Right lobe of liver (tissue), 6 donors: ENCODE results near the gene GCK. TPM values are rescaled to one million over a fixed set of nuclear protein-coding genes. Genes with fewer than 3 reads are reported as not detected.
"Not testable (repeated sequence)": the region's sequence is repeated elsewhere in the genome, so short reads cannot be mapped to it uniquely, and the experiment has no call there.

Source experiments
- ATAC-seq, 4 donors: fragments of 200-7000 bp; cut with Tn5 transposase; one replicate each; pipeline ENCODE4 v1.9.1; 2020; ENCODE audit warnings: mild to moderate bottlenecking in 4 of 4, moderate library complexity in 4 of 4
- DNase-seq, 3 donors: peaks; one replicate each; pipeline ENCODE4 v3.0.0-alpha.2; 2020
- H3K27ac ChIP-seq, 3 donors: fragments of 200-600 bp; one replicate each; pipeline ENCODE4 v1.8.0; 2022
- H3K27me3 ChIP-seq, 2 donors: fragments of 200-600 bp; one replicate each; pipeline ENCODE4 v1.8.0; 2022
- H3K36me3 ChIP-seq, 4 donors: fragments of 200-600 bp; sonication (generic) in 1 of 4; one replicate each; pipeline versions ENCODE4 v1.5.1 to v1.8.0; 2017 to 2022; ENCODE audit warnings: control low read depth in 1 of 4
- H3K4me1 ChIP-seq, 4 donors: fragments of 200-600 bp; sonication (generic) in 1 of 4; one replicate each; pipeline versions ENCODE4 v1.5.1 to v1.8.0; 2017 to 2022; ENCODE audit warnings: control low read depth in 1 of 4
- H3K4me3 ChIP-seq, 3 donors: fragments of 200-600 bp; one replicate each; pipeline ENCODE4 v1.8.0; 2022
- H3K9me3 ChIP-seq, 4 donors: fragments of 200-600 bp; sonication (generic) in 1 of 4; one replicate each; pipeline versions ENCODE4 v1.5.1 to v1.8.0; 2017 to 2022; ENCODE audit warnings: control low read depth in 1 of 4
- CTCF ChIP-seq, 4 donors: fragments of 200-600 bp in 3 of 4; fragments of 450-650 bp in 1 of 4; IDR thresholded peaks; one replicate each; pipeline versions ENCODE4 v1.5.1 to v1.8.0; 2016 to 2022; ENCODE audit warnings: antibody characterized with exemption in 4 of 4, mild to moderate bottlenecking in 2 of 4
- POLR2A ChIP-seq: fragments of 450-650 bp; IDR thresholded peaks from one replicate; pipeline ENCODE4 v1.6.1; 2017; ENCODE audit warnings: antibody characterized with exemption, mild to moderate bottlenecking
- WGBS: methylation state at CpG from one replicate; pipeline ENCODE4 v1.1.6; 2018; ENCODE audit warnings: low coverage, low lambda C conversion rate; ENCODE audit not compliant: insufficient coverage; ENCODE audit errors: missing lambda C conversion rate; 5-methylcytosine and 5-hydroxymethylcytosine counted together
- intact Hi-C, 2 donors: fragments of 100-400 bp; cut with DNase I; formaldehyde crosslinking; loops; one replicate each; pipeline versions ENCODE4 v1.11.2 to v1.14.1; 2022
- total RNA-seq, 6 experiments: library from RNA; depleted of rRNA in 2 of 6; stranded (reverse); fragments of >200 nt in 2 of 6; fragmentation: NEBNext Ultra II Directional in 3 of 6; extraction: Animal tissue kit (Norgen Biotek cat#: 25700) in 3 of 6; gene quantifications; one replicate each; pipeline versions ENCODE4 v1.1.0 to v1.2.4, GENCODE V29; 2016 to 2023
- donor health status: DM: no; HTN: yes; CAD: no.
- donor health status: DM: no; HTN: no; CAD: no.
- donor health status: DM: no; HTN: no; CAD: no.
- donor health status: DM: no; HTN: yes; CAD: no.
- donor health status: DM: no; HTN: yes; CAD: no.

GCK gene
- total RNA-seq, 6 experiments from 2014 or later: 0.50 to 5.9 (median 2.0) TPM

DNA sequence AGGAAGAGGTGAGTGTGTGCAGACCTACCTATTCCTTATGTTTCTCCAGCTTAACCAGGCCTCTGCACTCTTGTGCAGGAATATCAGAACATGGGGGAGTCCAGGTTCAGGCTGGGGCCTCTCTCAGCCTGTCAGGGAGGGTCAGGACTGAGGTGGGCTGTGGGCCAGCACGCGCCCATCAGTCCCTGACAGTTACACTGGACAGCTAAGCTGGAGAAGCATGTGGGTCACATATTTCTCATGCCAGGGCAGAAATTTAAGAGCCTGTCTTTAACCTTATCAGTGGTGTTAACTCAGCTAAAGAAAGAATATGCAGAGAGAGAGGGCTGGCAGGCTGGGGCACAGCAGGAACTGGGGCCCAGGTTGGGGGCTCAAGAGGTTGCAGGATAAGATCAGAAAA is 57.2 kb downstream of the GCK start:
- no peak for TF ChIP-seq CTCF (IDR thresholded peaks at IDR 0.05)
- TF ChIP-seq POLR2A: no peak
- Histone ChIP-seq H3K27me3 (no peaks in the 10 kb centered on the region), H3K4me1 (peaks cover 0 to 9% (median 4%) of the 10 kb centered on the region in 4 donors), H3K9me3 (no peaks in the 10 kb centered on the region), H3K27ac (no peak overlapping the region), H3K36me3 (no peaks in the 10 kb centered on the region), H3K4me3 (no peak overlapping the region)
- ATAC-seq: no peak
- intact Hi-C loops: loop anchor here in 1 of 2 donors (10.0 kb wide), 1 partner anchor 63 kb away; no protein-coding TSS in a partner anchor
- no peak for DNase-seq
- no CpG with 5 or more reads among the region's 2 CpGs for WGBS

GRCh38 chr7:44131173-44132029 is 57.8 kb downstream of the GCK start:
- Histone ChIP-seq H3K4me3 (no peak overlapping the region), H3K27ac (no peak overlapping the region), H3K36me3 (no peaks in the 10 kb centered on the region), H3K4me1 (peaks cover 0 to 9% (median 4%) of the 10 kb centered on the region in 4 donors), H3K9me3 (no peaks in the 10 kb centered on the region), H3K27me3 (no peaks in the 10 kb centered on the region)
- WGBS: 42% methylated on average over 4 of the region's 12 CpGs
- DNase-seq (peak; percentile 69 to 90 (median 85)), ATAC-seq (peak; percentile 99 to 100 (median 99))
- intact Hi-C loops: loop anchor here in 1 of 2 donors (10.0 kb wide), 1 partner anchor 63 kb away; no protein-coding TSS in a partner anchor
- no peak for TF ChIP-seq POLR2A
- peak; percentile 51 to 81 (median 74) for TF ChIP-seq CTCF (IDR thresholded peaks at IDR 0.05)

DNA sequence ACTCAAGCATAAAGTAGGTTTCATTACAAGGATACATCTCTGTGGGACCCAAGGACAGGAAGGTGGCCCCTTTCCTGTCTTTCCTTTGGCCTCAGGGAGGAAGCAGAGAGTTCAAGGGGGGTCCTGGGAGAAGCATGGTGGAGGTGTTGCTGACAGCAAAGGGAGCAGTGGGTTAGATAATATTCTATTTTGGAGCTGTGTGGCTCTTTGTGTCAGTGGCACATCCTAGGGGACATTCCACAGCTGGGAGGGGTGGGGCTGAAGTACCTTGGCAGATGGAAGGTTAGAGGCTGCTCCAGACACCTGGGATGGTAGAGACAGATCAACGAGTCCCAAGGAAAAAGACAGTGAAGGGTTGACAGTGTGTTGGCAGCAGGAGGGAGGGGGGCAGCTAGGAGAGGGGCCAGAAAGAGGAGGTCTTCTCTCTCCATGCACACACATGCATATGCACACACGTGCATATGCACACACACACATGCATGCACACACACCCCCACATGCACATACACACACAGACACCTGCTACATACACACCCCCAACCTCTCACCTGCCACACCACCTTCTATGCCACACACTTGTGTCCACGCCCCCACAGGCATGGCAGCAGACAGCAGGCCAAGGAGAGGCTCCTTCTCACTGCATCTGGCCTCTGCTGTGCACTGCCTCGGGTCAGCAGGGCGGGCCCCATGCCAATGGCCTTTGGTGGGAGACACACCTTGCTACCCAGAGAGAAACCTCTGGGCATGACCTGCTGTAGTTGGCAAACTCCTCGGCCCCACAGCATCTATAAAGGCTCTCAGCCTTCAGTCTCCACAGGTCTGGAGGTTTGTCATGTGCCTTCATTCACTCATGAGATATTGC is 60.3 kb downstream of the GCK start:
- no peaks in the 10 kb centered on the region for H3K27me3 ChIP-seq
- H3K9me3 ChIP-seq: no peaks in the 10 kb centered on the region
- peak in 1 of 3 donors; percentile 17 for DNase-seq
- intact Hi-C loops: no loop called here
- no peak for TF ChIP-seq CTCF (IDR thresholded peaks at IDR 0.05)
- no peak for TF ChIP-seq POLR2A
- ATAC-seq: no peak
- no peaks in the 10 kb centered on the region for H3K36me3 ChIP-seq
- peaks cover 0 to 15% (median 7%) of the 10 kb centered on the region in 4 donors for H3K4me1 ChIP-seq
- no peak overlapping the region for H3K4me3 ChIP-seq
- no peak overlapping the region for H3K27ac ChIP-seq
- 80% methylated on average over 4 of the region's 6 CpGs for WGBS

DNA sequence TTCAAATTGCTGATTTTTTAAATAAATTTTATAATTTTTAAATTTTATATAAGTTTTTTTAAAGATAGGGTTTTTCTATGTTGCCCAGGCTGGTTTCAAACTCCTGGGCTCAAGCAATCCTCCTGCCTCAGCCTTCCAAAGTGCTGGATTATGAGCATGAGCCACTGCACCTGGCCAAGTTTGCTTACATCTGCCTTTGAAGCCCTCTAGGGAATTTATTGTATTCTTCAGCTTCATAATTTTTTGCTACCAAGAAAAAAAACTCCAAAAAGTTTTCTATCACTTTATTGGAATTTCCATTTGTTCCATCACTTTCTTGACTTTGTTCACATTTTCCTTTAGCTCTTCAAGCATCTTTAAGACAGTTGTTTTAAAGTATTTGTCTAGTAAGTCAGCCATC is 62.1 kb downstream of the GCK start:
- Histone ChIP-seq H3K36me3 (no peaks in the 10 kb centered on the region), H3K4me3 (no peak overlapping the region), H3K27me3 (no peaks in the 10 kb centered on the region), H3K9me3 (no peaks in the 10 kb centered on the region), H3K4me1 (peaks cover 0 to 23% (median 11%) of the 10 kb centered on the region in 4 donors), H3K27ac (no peak overlapping the region)
- no peak for DNase-seq
- no peak for TF ChIP-seq CTCF (IDR thresholded peaks at IDR 0.05)
- TF ChIP-seq POLR2A: no peak
- intact Hi-C loops: no loop called here
- no peak for ATAC-seq

GRCh38 chr7:44126574-44126973 is 62.7 kb downstream of the GCK start:
- H3K4me1 ChIP-seq: peaks cover 0 to 24% (median 12%) of the 10 kb centered on the region in 4 donors
- H3K36me3 ChIP-seq, DNase-seq, H3K27ac ChIP-seq, intact Hi-C loops, H3K27me3 ChIP-seq, ATAC-seq, H3K4me3 ChIP-seq, H3K9me3 ChIP-seq: not testable (repeated sequence)
- WGBS: 91% methylated on average over 2 of the region's 4 CpGs
